Activated CD4-positive, CD25-positive, alpha-beta regulatory T cell treated with anti-CD3 and anti-CD28 coated beads, Interleukin-2, amount 50 U/mL, for 72 hours (primary cell): Measurements from ENCODE around the gene SYT6.
"Not testable (repeated sequence)": the region's sequence is repeated elsewhere in the genome, so short reads cannot be mapped to it uniquely, and the experiment has no call there.

Experiments
- DNase-seq: peaks from one replicate; pipeline ENCODE4 v3.0.0; 2021

Gene SYT6

DNA sequence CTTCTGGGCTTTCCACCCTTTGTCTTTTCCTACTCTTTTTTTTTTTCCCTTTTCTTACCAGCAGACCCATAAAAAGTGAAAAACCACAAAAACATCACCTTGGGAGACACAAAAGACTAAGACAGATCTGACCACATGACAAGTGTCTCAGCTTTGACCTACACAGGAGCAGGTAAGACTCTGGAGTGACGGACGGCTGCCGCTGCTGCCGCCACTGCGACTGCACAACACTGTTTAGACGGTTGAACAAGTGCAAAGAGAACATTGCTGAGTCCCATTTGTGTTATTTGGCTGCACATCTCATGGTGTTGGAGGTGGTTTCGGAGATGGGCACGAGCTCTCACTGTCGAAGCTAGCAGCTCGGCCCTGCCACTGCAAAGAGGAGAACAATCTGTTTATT, 62.0 kb downstream of the SYT6 start:
- DNase-seq = no peak

DNA sequence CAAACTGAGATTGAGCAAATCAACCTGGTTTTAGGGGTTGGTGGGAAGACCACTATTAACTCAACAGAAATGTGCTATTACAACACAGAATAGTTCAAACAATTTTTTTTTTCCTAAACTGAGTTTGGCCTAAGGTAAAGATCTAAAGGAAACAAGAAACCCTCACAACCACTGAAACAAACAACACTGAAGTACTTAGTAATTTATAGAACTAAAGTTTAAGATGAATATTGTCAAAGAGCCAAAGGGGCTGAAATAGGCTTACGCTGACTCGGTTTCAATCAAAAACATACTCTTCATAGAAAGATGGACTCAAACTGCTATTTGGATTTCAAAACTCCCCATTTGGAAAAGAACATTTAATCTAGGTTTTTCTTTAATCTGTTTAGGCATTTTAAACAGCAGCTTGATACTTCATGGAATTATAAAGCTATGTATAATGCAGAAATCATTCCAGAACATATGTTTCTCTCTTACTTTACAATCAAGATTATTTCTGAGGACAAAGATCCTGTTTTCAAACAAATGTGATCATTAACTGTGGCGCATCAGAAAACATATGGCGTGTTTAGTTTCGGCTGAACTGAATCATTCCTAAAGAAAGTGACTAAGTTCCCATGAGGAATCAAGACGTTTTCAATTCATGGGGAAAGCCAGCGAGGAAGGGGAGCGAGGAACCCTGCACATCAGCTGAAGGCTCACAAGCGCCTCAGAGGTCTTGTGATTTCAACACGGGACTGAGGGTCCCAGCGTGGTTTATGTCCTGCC, 62.7 kb downstream of the SYT6 start:
- DNase-seq = no peak

DNA sequence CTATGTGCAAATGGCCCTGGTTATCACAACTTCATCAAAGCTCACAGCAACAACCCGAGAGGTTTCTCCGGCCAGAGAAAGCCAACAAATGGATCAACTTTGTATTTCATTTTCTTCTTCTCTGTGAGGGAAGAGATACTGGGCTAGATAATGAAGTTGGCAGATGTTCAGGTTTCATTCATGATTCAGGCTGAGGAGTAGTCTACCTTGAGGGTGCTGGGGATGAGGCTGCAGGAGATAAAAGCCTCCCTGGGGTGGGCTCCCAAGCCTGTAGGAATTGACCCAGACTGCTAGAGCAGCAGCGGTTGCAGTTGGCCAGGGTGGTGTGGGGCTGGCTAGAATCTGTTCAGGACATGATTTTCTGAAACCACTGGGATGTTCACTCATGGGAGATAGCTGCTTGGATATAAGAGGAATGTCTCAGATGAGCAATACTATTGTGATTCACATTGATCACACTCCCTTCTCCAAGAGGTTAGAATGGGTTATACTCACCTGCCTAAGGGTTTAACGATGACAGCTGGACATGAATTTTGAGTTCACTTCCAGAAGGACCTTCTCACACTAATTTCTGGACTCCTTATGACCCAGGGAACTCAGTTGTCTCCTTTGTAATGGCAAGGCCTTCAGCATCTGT, 64.0 kb downstream of the SYT6 start:
- DNase-seq = no peak

DNA sequence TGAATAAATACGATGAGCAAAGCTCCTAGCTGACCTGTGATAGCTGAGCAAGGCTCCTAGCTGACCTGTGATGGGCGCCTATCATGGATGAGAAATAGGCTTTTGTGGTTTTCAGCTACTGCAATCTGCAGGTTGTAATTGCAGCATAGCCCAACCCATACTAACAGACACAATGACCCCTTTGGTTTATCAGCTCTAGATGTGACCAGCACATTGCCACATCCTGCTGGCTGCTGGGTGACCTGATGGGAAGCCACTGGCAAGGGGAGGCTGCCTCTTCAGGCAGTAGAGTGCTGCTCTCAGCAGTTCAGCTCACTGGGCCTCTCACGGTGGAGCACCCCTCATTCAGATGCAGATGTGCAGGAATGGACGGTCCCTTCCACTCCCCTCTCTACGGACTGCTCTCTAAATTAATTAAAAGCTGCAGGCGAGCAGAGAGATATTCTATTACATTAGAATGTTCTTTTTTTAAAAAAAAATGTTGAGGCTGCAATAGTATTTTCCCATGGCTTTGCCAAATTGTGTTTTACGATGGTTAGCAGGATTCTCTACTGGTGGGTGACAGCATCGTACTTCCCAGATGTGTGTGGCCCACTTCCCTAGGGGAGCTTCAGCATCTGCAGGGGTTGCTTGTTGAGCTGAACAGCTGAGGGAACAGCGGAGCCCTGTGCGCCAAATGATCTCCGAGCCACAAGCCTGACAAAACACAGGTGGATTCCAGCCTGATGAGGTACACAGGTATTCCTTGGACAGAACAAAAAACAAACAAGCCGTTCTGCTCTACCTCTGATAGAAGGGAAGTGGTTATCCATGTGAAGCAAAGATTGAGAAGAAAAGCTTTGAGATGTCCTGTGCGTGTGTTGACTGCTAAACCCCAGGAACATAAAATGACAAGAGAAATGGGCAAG, 65.0 kb downstream of the SYT6 start:
- DNase-seq = no peak

DNA sequence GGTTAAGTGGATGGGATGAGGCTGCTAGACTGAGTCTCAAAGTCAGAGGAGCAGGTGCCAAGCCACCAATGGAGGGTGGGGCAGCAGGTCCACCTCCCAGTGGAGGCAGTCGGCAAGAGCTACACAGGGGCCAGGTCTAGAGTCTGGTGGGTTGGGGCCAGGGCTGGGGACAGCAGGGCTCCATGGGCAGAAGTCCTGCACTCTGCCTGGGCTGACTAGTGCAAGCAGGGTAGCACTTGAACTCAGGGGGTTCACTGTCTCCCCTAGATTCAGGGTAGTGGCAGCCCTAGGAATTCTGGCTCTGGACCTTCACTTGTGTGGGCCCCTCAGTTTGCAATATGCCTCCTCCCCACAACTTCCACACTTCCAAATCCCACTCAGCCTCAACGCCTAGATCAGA, 66.2 kb downstream of the SYT6 start:
- no peak for DNase-seq

DNA sequence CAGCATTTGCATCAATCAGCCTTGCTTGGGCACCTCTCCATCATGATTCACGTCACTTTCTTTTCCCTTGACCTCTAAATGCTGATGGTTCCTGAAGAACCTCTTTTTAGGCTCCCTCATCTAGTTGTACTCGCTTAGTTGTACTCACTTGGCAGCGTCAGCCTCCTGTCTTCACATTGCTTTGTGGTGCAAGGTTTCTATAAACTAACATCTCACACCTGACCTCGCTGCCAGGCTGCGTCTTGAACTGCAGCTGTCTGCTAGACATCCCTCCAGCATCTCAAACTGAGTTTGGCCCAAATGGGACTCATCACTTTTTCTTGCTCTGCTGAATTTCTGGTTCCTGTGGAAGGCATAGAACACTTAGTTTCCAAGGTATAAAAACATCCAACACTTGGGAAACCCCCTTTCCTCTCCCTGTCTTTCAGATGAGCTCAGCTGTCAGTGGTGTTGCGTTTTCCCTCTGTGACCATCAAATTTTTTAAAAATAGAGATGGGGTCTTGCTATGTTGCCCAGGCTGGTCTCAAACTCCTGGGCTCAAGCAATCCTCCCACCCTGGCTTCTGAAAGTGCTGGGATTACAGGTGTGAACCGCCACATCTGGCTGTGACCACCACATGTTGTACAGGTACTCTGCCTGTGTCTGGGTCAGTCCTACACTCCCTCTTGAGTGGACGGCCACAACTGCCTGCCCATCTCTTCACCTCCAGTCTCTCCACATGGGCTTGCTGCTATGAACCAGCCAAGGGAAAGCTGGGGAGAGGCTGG, 66.9 kb downstream of the SYT6 start:
- no peak for DNase-seq

DNA sequence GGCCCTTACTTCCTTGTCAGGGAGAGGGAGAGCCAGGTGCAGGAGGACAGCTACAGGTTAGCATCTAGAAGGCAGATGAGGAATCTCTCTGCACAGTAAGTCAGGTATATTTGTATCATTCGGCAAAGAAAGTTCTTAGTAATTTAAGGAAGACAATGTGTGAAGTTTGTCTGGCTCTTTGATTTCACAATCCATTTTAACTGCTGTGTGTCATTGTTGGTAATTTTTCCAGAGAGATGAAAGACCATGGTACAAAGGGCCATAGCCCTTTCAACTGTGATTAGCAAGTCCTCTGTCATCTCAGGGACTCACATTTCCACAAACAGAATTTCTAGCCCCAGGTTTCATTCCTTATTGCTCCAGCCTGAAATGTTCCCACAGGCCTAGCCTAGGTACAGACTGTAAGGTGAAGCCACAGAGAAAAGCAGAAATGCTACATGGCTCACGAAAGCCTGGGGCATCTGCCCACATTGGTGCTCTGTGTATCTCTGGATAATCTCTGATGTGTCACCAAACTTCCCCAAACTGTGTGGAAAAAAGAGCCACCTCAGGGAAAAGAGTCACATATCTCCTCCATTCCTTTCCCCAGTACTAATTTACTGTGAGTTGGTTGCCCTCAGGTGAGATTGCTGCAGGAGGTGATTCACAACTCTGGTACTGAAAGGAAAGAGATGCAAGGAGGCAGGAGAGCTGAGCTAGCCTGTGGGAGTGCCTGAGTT, 70.6 kb downstream of the SYT6 start:
- no peak for DNase-seq

DNA sequence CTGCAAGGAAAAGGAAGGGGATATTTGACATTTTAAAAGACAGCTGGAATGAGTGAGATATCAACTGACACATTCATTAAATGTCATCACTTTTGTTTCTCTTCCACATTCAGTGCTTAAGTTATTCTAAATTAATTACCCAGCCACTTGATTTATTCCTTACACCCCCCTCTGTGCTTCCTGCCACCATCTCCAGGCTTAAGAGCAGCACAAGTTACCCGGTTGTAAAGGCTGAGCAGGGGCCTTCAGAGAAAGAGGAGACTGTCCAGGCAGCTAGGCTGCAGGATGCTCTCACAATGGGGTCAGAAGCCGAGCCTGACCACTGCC, 71.4 kb downstream of the SYT6 start:
- no peak for DNase-seq

DNA sequence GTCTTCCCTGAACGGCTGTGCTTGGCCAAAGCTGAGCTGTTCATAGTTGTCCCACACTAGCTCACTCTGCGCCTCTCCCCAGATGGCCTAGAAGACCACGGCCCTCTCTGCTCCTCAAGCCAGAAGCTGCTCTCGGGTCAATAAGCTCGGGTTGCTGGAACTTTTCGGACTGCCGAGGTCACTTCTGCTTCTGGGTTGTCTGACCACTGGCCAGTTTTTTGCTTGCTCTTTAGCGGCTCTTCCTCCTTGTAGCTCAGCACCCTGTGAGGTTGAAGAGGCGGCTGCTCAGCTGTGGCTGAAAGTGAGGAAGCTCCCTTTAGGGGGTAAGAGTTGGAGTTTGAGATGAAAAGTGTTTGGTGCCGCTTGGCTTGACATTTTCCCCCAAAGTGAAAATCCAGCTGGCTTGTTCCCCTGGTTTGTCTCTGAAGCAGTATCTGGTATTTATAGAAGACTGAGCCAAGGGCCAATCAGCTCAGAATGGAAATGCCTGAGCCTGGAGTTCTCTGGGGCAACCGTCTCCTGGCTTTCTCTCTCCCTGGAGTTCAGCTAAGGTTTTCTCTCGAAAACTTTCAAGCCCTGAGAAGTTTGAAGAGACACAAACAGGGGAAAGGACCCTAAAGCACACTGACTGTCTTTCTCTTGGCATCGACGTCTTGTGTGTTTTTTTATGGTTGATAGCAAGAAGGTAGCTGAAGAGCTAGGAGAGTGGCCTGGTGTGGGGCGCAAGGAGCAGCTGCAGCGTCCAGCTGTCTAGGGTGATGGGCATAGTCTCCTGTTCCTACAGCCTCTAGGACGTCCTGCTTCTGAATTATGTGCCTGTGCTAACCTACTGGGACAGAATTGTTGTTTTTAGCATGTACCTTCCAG, 72.0 kb downstream of the SYT6 start:
- no peak for DNase-seq

DNA sequence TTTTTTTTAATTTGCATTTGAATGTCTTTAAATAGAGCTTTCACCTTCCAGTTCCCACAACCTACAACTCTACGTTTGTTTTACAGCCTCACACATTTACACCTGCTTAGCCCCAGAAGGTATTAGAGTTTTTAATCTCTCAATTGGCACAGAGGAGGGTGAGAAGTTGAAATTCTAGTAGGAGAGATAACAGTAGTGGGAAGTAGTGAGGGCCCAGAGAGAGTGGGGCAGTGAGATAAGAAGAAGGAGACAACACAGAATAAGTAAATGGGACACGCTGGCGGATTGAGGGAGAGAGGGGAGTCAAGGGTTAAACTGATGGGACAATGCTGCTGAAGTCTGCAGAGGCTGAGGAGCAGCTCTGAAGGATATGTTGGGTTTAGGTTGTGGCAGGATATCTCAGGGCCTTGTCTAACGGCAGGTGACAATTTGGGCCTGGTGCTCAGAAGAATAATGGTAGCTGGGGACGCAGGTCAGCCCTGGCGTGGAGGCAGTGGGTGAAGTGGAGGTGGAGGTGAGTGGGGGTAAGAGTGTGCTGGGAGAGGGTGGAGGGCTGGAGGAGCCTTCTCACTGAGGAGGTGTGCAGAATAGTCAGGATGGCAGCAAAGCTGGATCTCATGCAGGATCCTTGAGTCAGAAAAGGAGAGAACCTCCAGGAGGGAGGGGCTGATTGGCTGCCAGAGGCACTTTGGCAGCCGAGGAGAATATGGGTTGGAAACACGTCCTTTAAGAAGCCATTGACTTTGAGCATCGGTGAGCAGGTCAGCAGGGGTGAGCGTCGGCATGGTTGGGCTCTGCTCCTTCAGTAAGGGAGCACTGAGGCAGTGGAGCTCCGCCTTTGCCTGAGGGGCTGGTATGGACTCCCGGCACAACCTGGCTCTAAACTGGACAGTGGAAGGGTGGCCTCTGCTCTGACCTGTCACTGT, 72.9 kb downstream of the SYT6 start:
- DNase-seq = no peak

DNA sequence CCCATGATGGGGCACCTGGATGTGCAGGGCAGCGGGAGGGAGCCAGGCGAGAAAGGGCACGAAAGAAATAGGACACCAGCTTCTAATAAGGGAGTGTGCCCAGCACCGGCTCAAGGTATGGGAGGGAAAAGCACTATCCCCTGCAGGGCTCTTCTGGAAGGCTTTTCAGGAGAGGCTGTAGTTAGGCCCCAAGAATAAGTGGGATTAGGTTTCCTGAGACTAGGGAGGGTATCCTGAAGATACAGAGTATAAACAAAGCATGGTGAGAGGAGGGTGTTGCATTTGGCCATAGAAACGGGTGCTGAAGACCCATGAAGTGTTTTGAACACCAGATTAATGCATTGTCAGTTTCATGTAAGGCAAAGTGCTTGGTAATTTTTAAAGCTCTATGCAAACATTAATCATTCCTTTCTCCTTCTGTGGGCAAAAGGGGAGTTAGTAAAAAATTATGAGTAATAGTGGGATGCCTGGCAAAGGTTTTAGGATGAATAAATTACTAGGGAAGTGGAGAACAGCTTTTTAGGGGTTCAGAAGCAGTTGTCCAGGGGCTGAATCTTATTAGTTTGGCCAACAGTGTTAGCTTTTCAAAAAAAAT, 74.0 kb downstream of the SYT6 start:
- no peak for DNase-seq

DNA sequence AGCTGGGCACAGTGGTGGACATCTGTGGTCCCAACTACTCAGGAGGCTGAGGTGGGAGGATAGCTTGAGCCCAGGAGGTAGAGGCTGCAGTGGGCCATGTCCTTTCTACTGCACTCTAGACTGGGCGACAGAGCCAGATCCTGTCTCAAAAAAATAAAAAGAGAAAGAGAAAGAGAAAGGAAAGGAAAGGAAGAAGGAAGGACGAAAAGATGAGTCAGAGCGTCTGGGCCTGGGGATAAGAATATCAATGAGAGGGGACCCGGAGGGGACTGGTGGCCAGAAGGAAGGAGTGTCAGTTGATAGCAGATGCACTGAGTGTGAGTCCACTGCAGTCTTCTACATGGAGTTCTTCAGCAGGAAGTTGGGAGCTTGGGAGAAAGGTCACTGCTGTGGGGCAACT, 75.6 kb downstream of the SYT6 start:
- DNase-seq = no peak

DNA sequence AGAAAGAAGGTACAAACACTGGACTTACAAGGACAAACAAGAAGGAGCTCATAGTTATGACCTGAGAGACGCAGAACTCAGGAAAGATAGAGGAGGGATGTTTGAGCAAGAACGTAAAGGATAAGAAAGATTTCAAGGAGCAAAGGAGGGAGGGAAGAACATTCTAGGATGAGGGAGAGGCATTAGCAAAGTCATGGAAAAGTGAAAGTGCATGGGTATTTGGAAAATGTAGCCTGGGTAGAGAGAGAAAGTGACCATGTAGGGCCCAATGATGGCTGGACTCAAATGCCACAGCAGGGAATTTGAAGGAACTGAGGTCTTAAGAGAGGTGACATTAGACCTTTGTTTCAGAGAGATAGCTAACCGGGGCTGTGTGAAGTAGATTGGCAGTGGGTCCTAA, 76.5 kb downstream of the SYT6 start:
- DNase-seq = no peak

DNA sequence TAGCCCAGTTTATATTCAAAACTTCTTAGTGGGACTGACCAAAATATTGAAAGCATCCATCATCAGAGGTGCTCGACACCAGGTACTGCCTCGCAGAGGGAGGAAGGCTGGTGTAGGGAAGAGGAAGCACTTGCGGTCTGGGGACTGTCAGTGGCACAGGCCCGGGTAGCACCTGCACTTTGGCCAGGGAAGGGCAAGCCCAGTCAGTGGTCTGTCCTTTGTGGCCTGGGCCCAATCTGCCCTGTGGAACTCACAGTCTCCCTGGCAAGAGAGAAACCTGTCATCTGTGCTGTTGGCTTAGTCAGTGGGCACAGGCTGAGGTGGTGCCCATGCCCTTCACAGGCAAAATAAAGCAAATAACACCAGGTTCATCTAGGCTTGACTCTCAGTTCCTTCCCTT, 77.4 kb downstream of the SYT6 start:
- no peak for DNase-seq

DNA sequence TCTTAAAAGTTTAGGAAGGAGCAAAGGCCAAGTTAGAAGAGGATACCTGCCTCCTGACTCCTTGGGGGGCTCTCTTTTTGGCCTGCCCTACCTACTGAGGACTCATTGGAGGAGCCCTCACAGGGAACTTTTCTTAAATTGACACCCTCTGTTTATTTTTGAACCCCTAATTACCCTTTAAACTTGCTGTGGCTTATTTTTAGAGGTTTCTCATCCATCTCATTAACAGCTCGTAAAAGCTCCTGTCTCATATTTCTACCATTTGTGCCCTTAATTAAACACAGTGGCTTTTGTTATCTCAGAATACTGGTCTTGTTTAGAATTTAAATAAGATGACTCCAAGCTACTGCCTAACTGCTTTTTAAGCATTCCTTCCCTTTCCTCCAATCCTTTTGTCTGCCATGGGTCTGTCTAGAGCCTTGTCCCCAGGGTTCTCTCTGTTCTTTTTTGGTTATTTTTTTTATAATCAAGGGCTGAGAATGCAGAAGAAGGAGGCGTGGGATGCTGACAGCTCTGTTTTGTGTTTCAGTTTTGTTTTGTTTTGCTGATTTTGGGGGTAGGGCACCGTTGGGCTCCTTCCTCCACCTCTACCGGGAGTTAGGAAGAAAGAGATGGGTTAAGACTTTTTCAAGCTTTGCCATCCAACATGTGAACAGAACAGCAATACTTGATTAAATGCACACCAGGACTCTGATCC, 78.0 kb downstream of the SYT6 start:
- DNase-seq = no peak

DNA sequence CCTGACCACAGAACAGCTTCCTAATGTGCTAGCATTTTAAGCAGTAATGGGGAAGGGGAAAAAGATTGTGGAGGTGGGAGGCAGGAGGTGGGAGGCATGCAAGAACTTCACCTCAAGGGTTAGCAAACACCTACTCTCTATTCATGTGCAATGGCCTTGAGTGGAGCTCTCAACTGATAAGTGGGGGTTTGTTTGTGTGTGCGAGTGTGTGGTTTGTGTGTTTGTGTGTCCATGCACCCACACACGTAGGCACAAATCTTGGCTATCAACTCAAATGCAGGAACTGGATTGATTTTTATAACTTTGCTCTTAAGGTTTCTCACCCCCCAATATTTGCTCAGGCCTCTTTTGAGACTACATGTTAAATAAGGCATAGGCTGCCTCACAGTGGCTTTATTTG, 78.6 kb downstream of the SYT6 start:
- no peak for DNase-seq

DNA sequence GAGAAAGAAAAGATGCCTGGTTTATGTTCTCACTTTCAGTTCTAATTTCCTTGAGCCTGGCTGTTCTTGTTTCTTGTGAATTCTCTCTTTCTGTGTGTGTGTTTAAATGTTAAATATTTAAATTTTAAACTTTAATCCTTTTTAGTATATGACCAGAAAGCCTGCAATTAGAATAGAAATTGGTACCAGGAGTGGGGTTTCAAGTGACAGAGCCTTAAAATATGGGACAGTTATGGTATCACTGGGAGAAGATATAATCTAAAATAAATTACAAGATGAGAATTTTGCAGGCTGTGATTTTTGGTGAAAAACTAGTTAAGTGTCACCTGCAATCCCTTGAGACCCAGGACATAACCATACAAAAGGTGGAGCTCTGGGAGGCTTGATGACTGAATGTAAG, 81.4 kb downstream of the SYT6 start:
- DNase-seq = no peak

DNA sequence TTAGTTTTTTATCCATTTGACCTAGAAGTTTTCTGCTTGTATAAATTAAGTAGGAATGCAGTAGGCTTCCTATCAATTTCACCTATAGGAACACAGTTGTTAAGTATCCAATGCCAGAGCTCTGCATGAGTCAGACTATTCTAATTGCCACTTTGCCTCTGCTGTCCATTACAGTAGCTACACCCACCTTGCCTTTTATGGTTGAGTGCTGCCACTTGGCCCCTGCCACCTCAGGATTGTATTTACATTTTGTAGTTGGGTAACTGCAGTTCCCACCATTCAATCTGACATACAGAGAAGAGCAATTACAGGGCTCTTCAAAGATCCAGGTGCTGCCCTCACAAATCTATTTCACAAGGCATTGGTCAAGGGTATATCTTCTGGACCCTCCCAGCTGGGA, 83.9 kb downstream of the SYT6 start:
- not testable (repeated sequence) for DNase-seq

DNA sequence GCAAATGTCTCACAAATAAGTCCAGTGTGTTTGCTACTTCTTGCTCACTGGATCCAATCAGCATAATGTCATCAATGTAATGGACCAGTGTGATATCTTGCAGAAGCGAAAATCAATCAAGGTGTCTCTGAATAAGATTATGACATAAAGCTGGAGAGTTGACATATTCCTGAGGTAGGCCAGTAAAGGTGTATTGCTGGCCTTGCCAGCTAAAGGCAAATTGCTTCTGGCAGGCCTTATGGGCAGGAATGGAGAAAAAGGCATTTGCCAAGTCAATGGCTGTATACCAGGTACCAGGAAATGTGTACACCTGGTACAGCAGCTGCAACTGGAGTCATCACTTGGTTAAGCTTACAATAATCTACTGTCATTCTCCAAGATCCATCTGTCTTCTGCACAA, 85.0 kb downstream of the SYT6 start:
- not testable (repeated sequence) for DNase-seq
